ENCODE results near the gene SMU1. TPM values are rescaled to one million over a fixed set of nuclear protein-coding genes. Genes with fewer than 3 reads are reported as not detected.

The SMU1 gene
- total RNA-seq, 4 donors from 2014 or later = 9.3 to 17.3 (median 10.9) TPM

DNA sequence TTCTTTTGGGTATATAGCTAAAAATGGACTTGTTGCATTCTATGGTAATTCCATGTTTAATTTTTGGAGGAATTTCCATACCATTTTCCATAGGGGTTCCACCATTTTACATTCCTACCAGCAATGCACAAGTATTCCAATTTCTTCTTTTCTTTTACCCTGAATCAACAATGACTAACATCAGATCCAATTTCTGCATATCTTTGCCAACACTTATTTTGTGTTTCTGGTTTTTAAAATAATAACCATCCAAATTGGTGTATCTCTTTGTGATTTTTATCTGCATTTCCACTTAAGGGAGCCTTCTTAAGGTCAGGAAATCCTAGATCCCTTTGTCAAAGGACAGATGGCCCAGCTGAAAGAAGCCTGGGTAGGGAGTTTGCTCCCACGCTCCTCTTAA lies 29.5 kb upstream of the SMU1 start:
- no peaks in the 10 kb centered on the region for H3K36me3 ChIP-seq
- H3K4me3 ChIP-seq = no peak overlapping the region
- no peak overlapping the region for H3K27ac ChIP-seq
- no peaks in the 10 kb centered on the region for H3K4me1 ChIP-seq
- H3K9me3 ChIP-seq = no peaks in the 10 kb centered on the region
- no peak for DNase-seq
- no peaks in the 10 kb centered on the region for H3K27me3 ChIP-seq
- TF ChIP-seq, protein P1, sequence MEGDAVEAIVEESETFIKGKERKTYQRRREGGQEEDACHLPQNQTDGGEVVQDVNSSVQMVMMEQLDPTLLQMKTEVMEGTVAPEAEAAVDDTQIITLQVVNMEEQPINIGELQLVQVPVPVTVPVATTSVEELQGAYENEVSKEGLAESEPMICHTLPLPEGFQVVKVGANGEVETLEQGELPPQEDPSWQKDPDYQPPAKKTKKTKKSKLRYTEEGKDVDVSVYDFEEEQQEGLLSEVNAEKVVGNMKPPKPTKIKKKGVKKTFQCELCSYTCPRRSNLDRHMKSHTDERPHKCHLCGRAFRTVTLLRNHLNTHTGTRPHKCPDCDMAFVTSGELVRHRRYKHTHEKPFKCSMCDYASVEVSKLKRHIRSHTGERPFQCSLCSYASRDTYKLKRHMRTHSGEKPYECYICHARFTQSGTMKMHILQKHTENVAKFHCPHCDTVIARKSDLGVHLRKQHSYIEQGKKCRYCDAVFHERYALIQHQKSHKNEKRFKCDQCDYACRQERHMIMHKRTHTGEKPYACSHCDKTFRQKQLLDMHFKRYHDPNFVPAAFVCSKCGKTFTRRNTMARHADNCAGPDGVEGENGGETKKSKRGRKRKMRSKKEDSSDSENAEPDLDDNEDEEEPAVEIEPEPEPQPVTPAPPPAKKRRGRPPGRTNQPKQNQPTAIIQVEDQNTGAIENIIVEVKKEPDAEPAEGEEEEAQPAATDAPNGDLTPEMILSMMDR (IDR thresholded peaks at IDR 0.05) = no peak
- no peak for TF ChIP-seq POLR2A (IDR thresholded peaks at IDR 0.05)

DNA sequence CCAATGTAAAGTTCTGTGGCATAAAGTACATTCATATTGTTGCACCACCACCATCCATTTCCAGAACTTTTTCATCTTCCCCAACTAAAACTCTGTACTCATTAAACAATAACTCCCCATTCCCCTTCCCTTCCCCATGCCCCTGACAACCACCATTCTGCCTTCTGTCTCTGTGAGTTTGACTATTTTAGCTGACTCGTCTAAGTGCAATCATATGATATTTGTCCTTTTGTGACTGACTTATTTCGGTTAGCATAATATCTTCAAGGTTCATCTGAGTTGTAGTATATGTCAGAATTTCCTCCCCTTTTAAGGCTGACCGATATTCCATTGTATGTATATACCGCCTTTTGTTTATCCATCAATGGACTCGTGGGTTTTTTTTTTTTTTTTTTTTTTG lies 29.0 kb upstream of the SMU1 start:
- no peaks in the 10 kb centered on the region for H3K36me3 ChIP-seq
- no peaks in the 10 kb centered on the region for H3K9me3 ChIP-seq
- H3K4me1 ChIP-seq = no peaks in the 10 kb centered on the region
- no peak for TF ChIP-seq POLR2A (IDR thresholded peaks at IDR 0.05)
- TF ChIP-seq, protein P1 (IDR thresholded peaks at IDR 0.05) = no peak
- H3K27ac ChIP-seq = no peak overlapping the region
- DNase-seq = no peak
- H3K4me3 ChIP-seq = no peak overlapping the region
- no peaks in the 10 kb centered on the region for H3K27me3 ChIP-seq

DNA sequence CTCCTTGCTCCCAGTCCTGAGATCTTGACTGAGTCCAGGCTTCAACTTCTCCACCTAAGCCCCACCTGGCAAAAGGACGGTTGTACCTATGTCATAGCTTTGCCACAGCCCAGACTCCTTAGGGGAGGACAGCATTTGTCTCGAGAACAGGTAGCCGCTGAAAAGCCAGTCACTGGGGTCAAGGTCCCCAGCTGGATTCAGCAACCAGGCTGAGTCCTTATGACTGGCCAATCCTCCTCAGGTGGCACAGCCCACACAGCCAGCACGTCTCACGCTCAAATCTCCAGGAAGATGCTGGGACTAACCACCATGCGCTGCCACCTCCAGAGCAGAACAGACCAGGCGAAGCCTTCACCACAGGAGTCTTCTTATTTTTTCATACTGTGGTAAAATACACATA lies 27.9 kb upstream of the SMU1 start:
- Histone ChIP-seq H3K9me3 (no peaks in the 10 kb centered on the region), H3K36me3 (no peaks in the 10 kb centered on the region), H3K4me3 (no peak overlapping the region), H3K27me3 (no peaks in the 10 kb centered on the region), H3K4me1 (no peaks in the 10 kb centered on the region), H3K27ac (no peak overlapping the region)
- TF ChIP-seq, protein P1 (IDR thresholded peaks at IDR 0.05) = no peak
- no peak for TF ChIP-seq POLR2A (IDR thresholded peaks at IDR 0.05)
- DNase-seq = no peak

DNA sequence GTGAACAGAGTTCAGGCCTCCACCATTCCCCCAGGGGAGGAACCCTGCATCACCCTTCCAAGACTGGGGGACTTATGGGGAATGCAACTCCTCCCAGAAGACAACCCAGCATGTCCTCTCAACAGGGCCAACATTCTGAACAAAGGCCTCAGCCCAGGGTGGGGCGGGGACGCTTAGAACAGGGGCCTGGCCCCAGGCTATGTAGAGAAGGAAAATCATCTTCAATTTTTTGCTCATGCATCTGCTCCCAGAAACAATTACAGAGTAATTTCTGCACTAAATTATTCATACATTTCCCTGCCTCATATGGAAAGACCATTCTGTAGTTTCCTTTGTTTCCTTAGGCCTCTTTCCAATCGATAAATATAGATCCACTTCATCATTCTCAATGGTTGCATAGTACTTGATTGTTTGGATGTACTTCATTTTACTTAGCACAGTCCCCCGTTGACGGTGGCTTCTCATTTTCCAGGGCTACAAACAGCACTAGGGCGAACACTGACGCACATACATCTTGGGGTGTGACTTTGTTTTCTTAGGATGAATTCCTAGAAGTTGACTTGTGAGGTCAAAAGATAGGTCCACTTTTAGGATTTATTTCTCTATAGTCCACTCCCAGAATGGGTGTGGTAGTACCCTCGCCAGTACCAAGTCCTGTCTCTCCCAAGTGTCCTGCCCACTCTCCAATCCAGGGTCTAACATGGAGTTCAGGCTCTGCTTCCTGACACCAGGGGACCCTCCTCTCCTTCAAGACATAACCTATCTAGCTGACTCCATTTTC lies 27.2 kb upstream of the SMU1 start:
- Histone ChIP-seq H3K27me3 (no peaks in the 10 kb centered on the region), H3K27ac (no peak overlapping the region), H3K36me3 (no peaks in the 10 kb centered on the region), H3K4me3 (no peak overlapping the region), H3K4me1 (no peaks in the 10 kb centered on the region), H3K9me3 (no peaks in the 10 kb centered on the region)
- TF ChIP-seq POLR2A (IDR thresholded peaks at IDR 0.05) = no peak
- TF ChIP-seq, protein P1 (IDR thresholded peaks at IDR 0.05) = no peak
- DNase-seq = no peak

DNA sequence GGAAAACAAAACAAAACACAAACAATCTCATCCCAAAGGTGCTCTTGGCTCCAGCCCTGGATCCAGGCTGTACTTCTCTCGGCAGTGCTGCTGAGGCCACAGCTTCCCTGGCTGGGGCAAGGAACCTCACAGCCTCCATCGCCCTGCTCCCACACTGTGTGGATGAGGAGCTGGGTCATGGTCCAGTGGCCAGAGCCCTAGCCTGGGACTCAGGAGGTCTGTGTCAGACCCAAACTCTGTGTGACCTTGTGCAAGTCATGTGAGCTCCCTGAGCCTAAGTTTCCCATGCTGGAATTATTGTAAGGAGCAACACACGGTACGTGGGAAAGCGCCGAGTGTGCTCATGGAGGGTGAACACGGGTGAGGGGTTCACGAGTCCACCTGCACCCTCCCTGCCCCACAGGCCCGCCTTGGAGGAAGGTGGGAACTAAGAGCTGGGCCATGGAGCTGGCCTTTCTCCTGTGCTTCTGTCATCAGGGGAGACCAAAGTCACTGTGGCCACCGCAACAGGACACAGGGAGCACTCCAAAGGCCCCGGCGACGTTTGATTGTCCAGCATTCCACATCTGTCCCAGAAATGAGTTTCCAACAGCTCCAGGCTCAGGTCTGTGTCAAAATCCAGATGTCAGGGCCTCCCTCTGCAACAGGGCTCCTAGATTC lies 26.2 kb upstream of the SMU1 start:
- no peak for TF ChIP-seq POLR2A (IDR thresholded peaks at IDR 0.05)
- TF ChIP-seq, protein P1 (IDR thresholded peaks at IDR 0.05) = no peak
- no peak for DNase-seq
- no peaks in the 10 kb centered on the region for H3K36me3 ChIP-seq
- H3K27me3 ChIP-seq = no peaks in the 10 kb centered on the region
- no peaks in the 10 kb centered on the region for H3K9me3 ChIP-seq
- H3K4me3 ChIP-seq = no peak overlapping the region
- no peak overlapping the region for H3K27ac ChIP-seq
- no peaks in the 10 kb centered on the region for H3K4me1 ChIP-seq

Data from Peyer's patch (tissue), 4 donors.